Astrocyte of the cerebellum (primary cell): ENCODE measurements around the gene AGAP1.

Experiments
- DNase-seq: peaks from one replicate; pipeline ENCODE4 v3.0.0-alpha.2; 2011; ENCODE audit warnings: low read depth
- H3K4me3 ChIP-seq: 2 replicates; pipeline ENCODE4 v1.5.1; 2011; ENCODE audit warnings: mild to moderate bottlenecking, low read depth, low read length, moderate library complexity
- in situ Hi-C: cut with HindIII; loops from 2 replicates; pipeline ENCODE4 v1.10.0; 2017; ENCODE audit warnings: low sequenced_read_pairs
- TF ChIP-seq, protein P1 (sequence below): IDR thresholded peaks from 2 replicates; pipeline ENCODE4 v1.5.1; 2012; ENCODE audit warnings: low read length, low read depth, moderate library complexity, mild to moderate bottlenecking; ENCODE audit errors: missing control alignments

Gene AGAP1

DNA sequence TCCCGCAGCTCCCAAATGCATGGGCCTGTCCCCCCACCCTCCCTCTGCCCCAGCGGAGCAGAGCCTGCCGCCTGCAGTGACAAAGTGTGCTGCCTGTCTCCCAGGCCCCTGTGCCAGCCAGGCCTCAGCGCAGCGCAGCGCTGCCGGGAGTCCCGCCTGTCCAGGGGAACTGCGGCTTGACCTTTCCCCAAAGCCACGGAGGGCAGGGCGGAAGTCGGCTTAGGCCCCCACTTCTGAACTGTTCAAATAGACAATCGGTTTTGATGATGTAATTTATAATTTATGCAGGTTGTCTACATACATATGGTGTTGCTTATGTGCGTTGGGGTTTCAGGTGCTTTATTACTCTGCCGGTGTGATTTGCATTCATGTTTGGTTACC, 667.2 kb downstream of the AGAP1 start:
- DNase-seq, result no peak
- in situ Hi-C loops, result no loop called here
- no peak overlapping the region for H3K4me3 ChIP-seq
- TF ChIP-seq, protein P1, sequence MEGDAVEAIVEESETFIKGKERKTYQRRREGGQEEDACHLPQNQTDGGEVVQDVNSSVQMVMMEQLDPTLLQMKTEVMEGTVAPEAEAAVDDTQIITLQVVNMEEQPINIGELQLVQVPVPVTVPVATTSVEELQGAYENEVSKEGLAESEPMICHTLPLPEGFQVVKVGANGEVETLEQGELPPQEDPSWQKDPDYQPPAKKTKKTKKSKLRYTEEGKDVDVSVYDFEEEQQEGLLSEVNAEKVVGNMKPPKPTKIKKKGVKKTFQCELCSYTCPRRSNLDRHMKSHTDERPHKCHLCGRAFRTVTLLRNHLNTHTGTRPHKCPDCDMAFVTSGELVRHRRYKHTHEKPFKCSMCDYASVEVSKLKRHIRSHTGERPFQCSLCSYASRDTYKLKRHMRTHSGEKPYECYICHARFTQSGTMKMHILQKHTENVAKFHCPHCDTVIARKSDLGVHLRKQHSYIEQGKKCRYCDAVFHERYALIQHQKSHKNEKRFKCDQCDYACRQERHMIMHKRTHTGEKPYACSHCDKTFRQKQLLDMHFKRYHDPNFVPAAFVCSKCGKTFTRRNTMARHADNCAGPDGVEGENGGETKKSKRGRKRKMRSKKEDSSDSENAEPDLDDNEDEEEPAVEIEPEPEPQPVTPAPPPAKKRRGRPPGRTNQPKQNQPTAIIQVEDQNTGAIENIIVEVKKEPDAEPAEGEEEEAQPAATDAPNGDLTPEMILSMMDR, result no peak

DNA sequence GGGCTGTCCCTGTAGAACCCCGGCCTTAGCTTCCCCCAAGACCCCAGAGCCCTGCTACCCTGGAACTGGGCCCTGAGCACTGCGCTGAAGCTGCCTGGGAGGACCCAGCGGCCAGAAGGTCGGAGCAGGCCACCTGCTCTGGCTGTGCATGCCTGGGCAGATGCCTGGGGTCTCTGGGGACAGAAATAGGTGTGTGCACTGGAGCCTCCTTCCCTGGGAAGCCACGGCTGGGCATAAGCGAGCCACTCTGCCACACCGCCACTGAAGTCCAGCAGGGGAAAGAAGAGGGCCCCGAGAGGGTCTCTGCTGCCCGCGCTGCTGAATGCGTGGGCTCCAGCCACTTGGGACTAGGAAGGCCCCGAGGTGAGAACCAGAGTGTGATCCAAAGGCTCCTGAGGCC, 667.7 kb downstream of the AGAP1 start:
- H3K4me3 ChIP-seq, result no peak overlapping the region
- in situ Hi-C loops, result no loop called here
- DNase-seq, result no peak
- TF ChIP-seq, protein P1, result no peak

DNA sequence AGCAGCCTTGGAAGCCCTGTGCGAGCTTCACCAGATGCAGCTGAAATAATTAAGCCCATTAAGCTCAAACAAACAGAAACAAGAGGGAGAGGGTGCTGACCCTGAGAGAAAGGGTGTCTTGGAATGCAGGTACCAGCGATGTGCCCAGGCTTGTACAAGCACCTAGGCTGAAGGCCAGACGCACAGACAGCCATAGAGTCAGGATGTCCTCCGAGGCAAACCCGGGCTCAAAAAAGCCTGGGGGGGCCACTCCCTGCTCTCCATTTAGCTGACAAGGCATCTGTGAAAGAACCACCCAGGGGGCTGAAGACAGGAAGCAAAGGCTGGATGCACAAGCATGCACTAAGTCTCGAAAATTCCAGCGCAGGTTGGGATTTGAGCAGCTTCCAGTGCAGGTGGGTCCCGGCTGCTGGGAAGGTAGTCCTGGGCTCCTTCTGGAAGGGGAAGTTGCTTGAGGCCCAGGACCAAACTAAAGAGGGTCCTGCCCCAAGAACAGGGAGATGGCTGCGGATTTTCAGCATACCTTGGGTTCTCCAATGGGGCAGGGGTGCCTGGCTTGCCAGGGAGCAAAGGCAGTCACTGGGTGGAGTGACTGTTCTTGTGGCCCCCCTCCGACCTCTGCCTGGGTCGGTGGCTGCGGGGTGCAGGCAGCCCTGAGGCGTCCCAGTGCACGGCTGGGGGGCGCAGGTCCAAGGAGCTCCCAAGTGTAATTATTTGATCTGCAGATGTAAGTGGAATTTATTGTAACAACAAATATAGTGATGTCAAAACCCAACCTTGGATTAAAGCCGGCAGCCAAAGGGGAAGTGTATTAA, 668.4 kb downstream of the AGAP1 start:
- in situ Hi-C loops, result no loop called here
- TF ChIP-seq, protein P1, result no peak
- DNase-seq, result no peak
- no peak overlapping the region for H3K4me3 ChIP-seq

DNA sequence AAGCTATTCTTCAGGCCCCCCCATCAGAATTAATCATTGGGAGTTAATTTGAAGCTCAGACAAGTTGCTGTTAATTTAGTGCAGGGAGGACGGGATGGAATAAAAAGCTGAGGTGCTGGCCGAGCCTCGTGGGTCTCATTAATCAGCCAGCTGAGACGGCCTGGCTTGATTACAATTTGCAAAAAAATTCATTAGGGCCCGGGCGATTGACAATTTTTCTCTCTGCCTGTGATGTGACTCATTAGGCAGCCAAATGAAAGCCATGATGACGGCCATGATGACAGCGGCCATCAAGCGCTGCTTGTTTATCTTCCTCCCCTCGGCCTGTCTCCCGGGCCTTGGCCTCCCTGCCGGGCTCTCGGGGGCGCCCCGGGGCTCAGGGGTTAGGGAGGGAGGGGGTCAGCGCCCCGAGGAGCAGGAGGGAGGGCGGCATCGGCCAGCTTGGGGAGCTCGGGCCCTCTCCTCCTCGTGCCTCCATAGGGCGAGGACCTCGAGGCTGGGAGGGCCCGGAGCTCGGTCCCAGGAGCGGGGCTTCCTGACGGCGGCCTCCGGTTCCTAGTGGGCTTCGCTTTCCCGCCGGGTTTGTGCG, 669.1 kb downstream of the AGAP1 start:
- H3K4me3 ChIP-seq, result peak overlapping the region; percentile 50
- in situ Hi-C loops, result no loop called here
- TF ChIP-seq, protein P1, result no peak
- no peak for DNase-seq

DNA sequence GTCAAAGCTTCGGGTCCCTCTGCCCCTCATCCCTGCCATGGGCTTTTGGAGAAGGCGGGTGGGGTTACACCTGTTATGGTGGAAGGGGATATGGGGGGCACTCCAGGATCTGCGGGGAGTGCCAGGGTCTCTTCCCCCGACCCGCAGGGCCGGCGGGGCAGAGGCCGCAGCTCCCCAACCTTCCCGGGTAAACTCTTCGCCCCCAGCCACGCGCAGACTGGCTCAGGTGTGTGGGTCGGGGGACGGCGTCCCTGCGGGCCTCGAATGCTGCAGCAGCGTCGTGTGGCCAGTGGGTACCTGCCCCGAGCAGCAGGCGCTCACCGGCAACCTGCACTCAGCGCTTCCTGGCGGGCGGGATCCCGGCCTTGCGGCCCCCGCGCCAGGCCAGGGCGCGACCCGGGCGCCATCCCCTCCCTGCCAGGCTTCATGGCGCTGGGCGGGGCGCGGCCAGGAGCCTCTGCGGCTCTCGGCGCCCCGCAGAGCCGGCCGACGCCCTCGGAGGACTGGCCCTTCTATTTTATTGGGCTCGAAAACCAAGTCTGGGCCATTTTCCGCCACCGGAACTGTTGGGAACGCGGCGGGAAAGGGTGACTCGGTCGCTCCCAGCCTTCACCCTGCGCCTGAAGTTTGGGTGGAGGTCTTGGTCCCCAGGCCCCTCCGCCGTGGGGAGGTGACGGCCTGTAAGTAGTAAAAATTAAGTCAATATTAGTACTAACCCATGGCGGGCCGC, 669.8 kb downstream of the AGAP1 start:
- TF ChIP-seq, protein P1, result no peak
- in situ Hi-C loops, result no loop called here
- H3K4me3 ChIP-seq, result peak overlapping the region; percentile 50
- DNase-seq, result no peak

DNA sequence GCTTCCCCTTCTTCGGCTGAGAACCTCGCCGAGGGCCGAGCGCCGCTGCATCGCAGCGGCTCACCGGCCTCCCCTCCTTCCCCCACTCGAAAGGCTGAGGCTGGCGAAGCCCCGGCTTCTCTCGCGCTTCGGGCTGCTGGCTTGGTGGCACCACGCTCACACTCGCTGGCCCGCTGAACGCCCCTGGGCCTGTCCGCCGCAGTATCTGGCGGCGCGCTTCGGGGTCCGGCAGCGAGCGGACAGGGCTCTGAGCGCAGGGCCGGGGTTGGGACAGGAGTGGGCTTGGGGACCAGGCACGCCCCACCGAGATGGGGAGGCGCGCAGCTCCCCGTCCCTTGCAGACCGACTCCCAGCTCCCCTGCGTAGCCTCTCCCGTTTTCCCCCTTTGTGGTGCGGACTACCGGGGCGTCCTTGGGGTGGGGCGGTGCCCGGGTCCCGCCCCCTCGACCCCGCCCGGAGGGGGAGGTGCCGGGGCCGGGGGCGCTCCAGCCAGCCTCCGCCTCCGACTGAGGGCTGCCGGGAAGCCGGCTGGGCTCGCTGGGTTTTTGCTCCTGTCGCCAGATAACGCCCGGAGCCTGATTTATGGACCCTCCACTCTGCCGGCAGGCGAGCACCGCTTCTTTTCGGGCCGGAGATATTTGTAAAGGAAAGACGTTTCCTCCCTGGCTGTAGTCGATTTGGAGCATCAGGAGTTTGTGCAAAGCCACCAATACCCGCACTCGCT, 670.5 kb downstream of the AGAP1 start:
- no peak for DNase-seq
- peak overlapping the region; percentile 50 for H3K4me3 ChIP-seq
- in situ Hi-C loops, result no loop called here
- TF ChIP-seq, protein P1, result no peak
